Thoracic aorta endothelial cell (primary cell): ENCODE measurements around the gene SMLR1. TPM values are rescaled to one million over a fixed set of nuclear protein-coding genes. Genes with fewer than 3 reads are reported as not detected.

ENCODE experiments used
- total RNA-seq: library from RNA; depleted of rRNA; stranded (reverse); fragments of >200 nt; gene quantifications from 2 replicates; pipeline ENCODE4 v1.2.3, GENCODE V29; 2012

The SMLR1 gene
- not detected in 2 replicates for total RNA-seq

DNA sequence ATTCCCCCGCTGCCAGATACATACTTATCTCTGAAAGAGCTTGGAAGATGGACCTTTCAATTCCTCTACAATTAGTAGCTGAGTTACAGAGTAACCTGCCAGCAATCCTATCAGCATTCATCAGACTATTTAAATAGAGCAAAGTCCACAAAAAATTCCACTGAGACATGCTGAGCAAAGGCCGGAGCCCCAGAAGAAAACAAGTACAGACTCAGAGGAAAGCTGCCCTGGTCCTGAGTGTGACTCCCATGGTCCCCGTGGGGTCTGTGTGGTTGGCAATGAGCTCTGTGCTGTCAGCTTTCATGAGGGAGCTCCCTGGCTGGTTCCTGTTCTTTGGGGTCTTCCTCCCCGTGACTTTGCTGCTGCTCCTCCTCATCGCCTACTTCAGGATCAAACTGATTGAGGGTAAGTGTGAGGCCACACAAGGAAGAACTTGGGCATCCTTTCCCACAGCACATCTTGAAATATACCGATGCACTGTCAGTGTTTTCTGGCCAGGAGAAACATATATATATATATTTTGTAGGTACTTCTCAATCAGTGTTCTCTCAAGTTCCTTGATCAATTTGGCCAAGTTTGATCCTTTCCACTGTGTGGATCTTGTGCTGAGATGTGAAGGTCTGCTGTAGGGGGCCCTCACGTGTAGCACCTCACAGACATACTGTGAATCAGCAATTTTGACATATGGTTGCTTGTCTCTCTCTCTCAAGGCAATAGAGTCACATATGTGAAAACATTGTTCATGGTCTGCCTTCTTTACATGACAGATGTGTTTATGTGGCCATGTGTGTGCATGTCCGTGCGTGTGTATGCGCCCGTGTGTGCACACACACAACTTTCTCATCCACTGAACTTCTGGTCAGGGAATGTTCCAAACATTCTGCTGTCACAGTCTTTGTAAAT is at the start of gene SMLR1:
SMLR1 (plus strand) TSS at position 160 of the 903 bp plus-strand sequence; CDS start at position 168, 8 bp downstream.

Other genes with a start within 250 kb of the SMLR1 start
- 116 and 161 TPM in 2 replicates for gene EPB41L2, start 235.8 kb downstream of the SMLR1 start, total RNA-seq